Panc1 (cell line): ENCODE data around the gene PIAS3. TPM values are rescaled to one million over a fixed set of nuclear protein-coding genes. Genes with fewer than 3 reads are reported as not detected.

Experiments used
- ATAC-seq: fragments of 200-7000 bp; cut with Tn5 transposase; 2 replicates; pipeline ENCODE4 v1.9.1; 2020; ENCODE audit warnings: mild to moderate bottlenecking, moderate library complexity
- BruUV-seq: library from RNA; stranded (reverse); fragments of 400-500 nt; replicated peaks from 2 replicates; lab custom pipeline; 2021; lab: Mats Ljungman, UMichigan
- CTCF ChIA-PET: fragments of 300-600 bp; sonication (Branson Sonifier 250); formaldehyde crosslinking; loops from one replicate; lab custom pipeline; 2022; ENCODE audit warnings: antibody characterized with exemption; lab: Charles Lee
- POLR2A ChIA-PET: fragments of 300-600 bp; sonication (Branson Sonifier 250); formaldehyde crosslinking; loops from one replicate; lab custom pipeline; 2022; ENCODE audit warnings: antibody characterized with exemption; lab: Charles Lee
- DNase-seq: peaks from one replicate; pipeline ENCODE4 v3.0.0-alpha.2; 2010; ENCODE audit warnings: low read depth, low spot score
- H3K27ac ChIP-seq: 2 replicates; pipeline ENCODE4 v1.5.1; 2011; ENCODE audit warnings: mild to moderate bottlenecking, low read length, inconsistent platforms
- H3K27me3 ChIP-seq: fragments of 200-500 bp; sonication (Bioruptor generic); 2 replicates; pipeline ENCODE4 v1.6.0; 2014; ENCODE audit warnings: low read length, inconsistent platforms; ENCODE audit not compliant: control insufficient read depth, insufficient read depth
- H3K36me3 ChIP-seq: fragments of 200-500 bp; sonication (Bioruptor generic); 2 replicates; pipeline ENCODE4 v1.5.1; 2014; ENCODE audit warnings: inconsistent platforms, mild to moderate bottlenecking, low read length, moderate library complexity; ENCODE audit not compliant: control insufficient read depth, insufficient read depth
- H3K4me1 ChIP-seq: 2 replicates; pipeline ENCODE4 v1.5.1; 2011; ENCODE audit warnings: inconsistent platforms, mild to moderate bottlenecking, low read length, moderate library complexity; ENCODE audit not compliant: control insufficient read depth, insufficient read depth
- H3K4me3 ChIP-seq, 2 experiments: 2 replicates each; pipeline ENCODE4 v1.5.1; 2011 to 2012; ENCODE audit warnings: low read depth in 2 of 2, low read length in 2 of 2, mild to moderate bottlenecking in 2 of 2, inconsistent platforms in 1 of 2, moderate library complexity in 1 of 2
- H3K9me3 ChIP-seq: fragments of 200-500 bp; sonication (Bioruptor generic); 2 replicates; pipeline ENCODE4 v1.5.1; 2014; ENCODE audit warnings: low read depth, mild to moderate bottlenecking, inconsistent platforms, low read length, moderate library complexity; ENCODE audit not compliant: control insufficient read depth, insufficient read depth
- CTCF ChIP-seq: fragments of 450-650 bp; IDR thresholded peaks from 2 replicates; pipeline ENCODE4 v1.5.1; 2017; ENCODE audit warnings: mild to moderate bottlenecking
- POLR2AphosphoS5 ChIP-seq: IDR thresholded peaks from 2 replicates; pipeline ENCODE4 v1.6.1; 2012; ENCODE audit warnings: mild to moderate bottlenecking, low read depth, low read length, moderate library complexity
- REST ChIP-seq, 2 experiments: IDR thresholded peaks; 2 replicates each; pipeline ENCODE4 v1.6.1; 2011 to 2012; ENCODE audit warnings: low read depth in 2 of 2, control low read depth in 1 of 2, low read length in 1 of 2, mild to moderate bottlenecking in 1 of 2, moderate library complexity in 1 of 2; ENCODE audit not compliant: insufficient read depth in 1 of 2
- SIN3A ChIP-seq: IDR thresholded peaks from 2 replicates; pipeline ENCODE4 v1.6.1; 2012; ENCODE audit warnings: low read depth, mild to moderate bottlenecking, low read length, moderate library complexity, borderline replicate concordance; ENCODE audit not compliant: insufficient read depth
- TCF7L2 ChIP-seq: IDR thresholded peaks from 2 replicates; pipeline ENCODE4 v1.6.1; 2011; ENCODE audit warnings: mild to moderate bottlenecking, low read depth, low read length, inconsistent platforms
- in situ Hi-C: cut with HindIII; loops from 2 replicates; pipeline ENCODE4 v1.10.0; 2016; ENCODE audit warnings: low sequenced_read_pairs, low pct_unique_long_range_greater_than_20kb
- intact Hi-C: fragments of 100-400 bp; cut with micrococcal nuclease; formaldehyde crosslinking; loops from one replicate; pipeline ENCODE4 v1.10.0; 2022; ENCODE audit not compliant: unreplicated experiment
- total RNA-seq: library from RNA; stranded (reverse); gene quantifications from one replicate; pipeline ENCODE4 v1.2.1, GENCODE V29; 2021; ENCODE audit not compliant: unreplicated experiment

PIAS3 gene
- total RNA-seq, 1 experiment from 2014 or later, result 68.1 TPM

- Histone ChIP-seq H3K4me1 (peaks cover 25% of the 10 kb centered on the region), H3K4me3 (no peak overlapping the region), H3K27me3 (no peaks in the 10 kb centered on the region), H3K9me3 (no peaks in the 10 kb centered on the region), H3K27ac (peak overlapping the region; percentile 89), H3K36me3 (no peaks in the 10 kb centered on the region)
- ATAC-seq (no peak), DNase-seq (no peak)
- in situ Hi-C loops (no loop called here), intact Hi-C loops (loop anchor here (5.0 kb wide), 2 partner anchors 71 to 121 kb away; partner anchors contain the start of genes ANKRD34A and POLR3GL)
- TF ChIP-seq CTCF (no peak), REST (IDR thresholded peaks at IDR 0.05; ENCODE audit: insufficient read depth in 1 of 2, low read depth in 2 of 2, low read length in 1 of 2) (no peak), POLR2AphosphoS5 (no peak), TCF7L2 (no peak), SIN3A (no peak)
- BruUV-seq, result no TSS peak
- POLR2A ChIA-PET, result interaction anchor here (0.6 kb wide), 1 partner anchor 28 kb away, joined by 3 read pairs; the partner anchor contains the start of gene PEX11B
- CTCF ChIA-PET, result interaction anchor here (0.7 to 1.7 kb wide), 8 partner anchors 11 to 145 kb away, joined by 3 to 15 read pairs (median 4); partner anchors contain the start of genes ANKRD34A, ITGA10, NUDT17 and POLR3GL
These were observed 32.3 kb upstream of the PIAS3 start for GRCh38 chr1:145891143-145891542.

GRCh38 chr1:145889722-145890121, 30.8 kb upstream of the PIAS3 start:
- ChIA-PET CTCF (interaction anchor here (0.8 kb wide), 1 partner anchor 43 kb away, joined by 4 read pairs; no protein-coding TSS in a partner anchor), POLR2A (no interaction called here)
- Histone ChIP-seq H3K4me1 (peaks cover 29% of the 10 kb centered on the region), H3K36me3 (no peaks in the 10 kb centered on the region), H3K4me3 (no peak overlapping the region), H3K9me3 (no peaks in the 10 kb centered on the region), H3K27me3 (peaks cover 3% of the 10 kb centered on the region; the same call in 1 of the 2 replicates), H3K27ac (peak overlapping the region; percentile 12; the same call in 1 of the 2 replicates)
- no peak for ATAC-seq
- no TSS peak for BruUV-seq
- no peak for TF ChIP-seq CTCF
- TF ChIP-seq REST (IDR thresholded peaks at IDR 0.05; ENCODE audit: insufficient read depth in 1 of 2, low read depth in 2 of 2, low read length in 1 of 2), result no peak
- no peak for TF ChIP-seq TCF7L2
- TF ChIP-seq POLR2AphosphoS5, result no peak
- TF ChIP-seq SIN3A, result no peak
- in situ Hi-C loops (no loop called here), intact Hi-C loops (loop anchor here (5.0 kb wide), 2 partner anchors 73 to 123 kb away; partner anchors contain the start of genes ANKRD34A and POLR3GL)
- no peak for DNase-seq
